ENCODE measurements around the gene CLCF1. TPM values are rescaled to one million over a fixed set of nuclear protein-coding genes. Genes with fewer than 3 reads are reported as not detected.

Gene CLCF1
- total and polyA plus RNA-seq, 2 of the 13 experiments (the other 11 are each of a cell fraction or from before 2014, with no cell fraction given), result 0.49 to 0.78 TPM

GRCh38 chr11:67372993-67373647 lies at the start of gene CLCF1 (continued):
- TF ChIP-seq ZNF318 (CRISPR knock-in tag; IDR thresholded peaks at IDR 0.05), result no peak
- TF ChIP-seq HOXA3 (CRISPR knock-in tag; IDR thresholded peaks at IDR 0.05), result peak; percentile 26; the same call in 1 of the 2 replicates
- 0 out of 2 replicates have a peak, but pooled peaks have one; percentile 40 for TF ChIP-seq POGK (CRISPR knock-in tag; conservative IDR thresholded peaks at IDR 0.05)
- TF ChIP-seq ZFX (CRISPR knock-in tag; IDR thresholded peaks at IDR 0.05; ENCODE audit: low read depth), result peak; percentile 53
- no peak for TF ChIP-seq ZFP36L2 (CRISPR knock-in tag; IDR thresholded peaks at IDR 0.05)
- TF ChIP-seq HNRNPK (IDR thresholded peaks at IDR 0.05; ENCODE audit: low read depth, low read length, poor library complexity, severe bottlenecking), result peak; percentile 82
- no peak for TF ChIP-seq HMGXB3 (CRISPR knock-in tag; IDR thresholded peaks at IDR 0.05; ENCODE audit: borderline replicate concordance)
- TF ChIP-seq ZBTB14 (CRISPR knock-in tag; IDR thresholded peaks at IDR 0.05), result no peak
- TF ChIP-seq ZNF746 (CRISPR knock-in tag; IDR thresholded peaks at IDR 0.05), result peak; percentile 46; the same call in 1 of the 2 replicates
- TF ChIP-seq HOXD1 (CRISPR knock-in tag; IDR thresholded peaks at IDR 0.05), result 0 out of 2 replicates have a peak, but pooled peaks have one; percentile 24
- TF ChIP-seq NAIF1 (CRISPR knock-in tag; IDR thresholded peaks at IDR 0.05; ENCODE audit: borderline replicate concordance), result no peak

Measured in HepG2 (cell line).